Measurements from ENCODE around the gene TMEM74B.

Gene TMEM74B

GRCh38 chr20:1134355-1134754 is 50.4 kb downstream of the TMEM74B start:
- no peak for DNase-seq

DNA sequence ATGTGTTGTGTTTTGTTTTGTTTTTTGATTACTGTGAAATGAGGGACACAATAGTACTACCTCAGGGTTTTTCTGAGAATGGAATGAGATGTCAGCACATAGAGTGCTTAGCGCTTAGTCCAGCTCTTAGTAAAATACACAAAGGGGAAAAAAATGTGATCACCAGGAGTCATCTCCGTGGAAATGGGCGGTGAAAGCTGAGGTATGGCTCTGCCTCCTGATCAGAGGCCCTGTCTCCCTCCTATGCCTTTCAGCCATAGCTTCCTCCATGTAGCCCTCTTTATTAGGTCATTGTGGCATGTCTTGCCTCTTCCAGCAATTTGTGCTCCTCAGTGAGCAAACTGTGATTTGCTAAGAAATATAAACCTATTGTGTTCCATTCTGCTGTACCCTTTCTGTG is 53.4 kb downstream of the TMEM74B start:
- no peak for DNase-seq

GRCh38 chr20:1130847-1131246 is 53.9 kb downstream of the TMEM74B start:
- DNase-seq, result no peak

All from NCI-H524 (cell line).